ENCODE measurements around the gene IL11.
A peak's percentile ranks its signal among the peaks of the same experiment; 100 is the strongest.

IL11 gene

DNA sequence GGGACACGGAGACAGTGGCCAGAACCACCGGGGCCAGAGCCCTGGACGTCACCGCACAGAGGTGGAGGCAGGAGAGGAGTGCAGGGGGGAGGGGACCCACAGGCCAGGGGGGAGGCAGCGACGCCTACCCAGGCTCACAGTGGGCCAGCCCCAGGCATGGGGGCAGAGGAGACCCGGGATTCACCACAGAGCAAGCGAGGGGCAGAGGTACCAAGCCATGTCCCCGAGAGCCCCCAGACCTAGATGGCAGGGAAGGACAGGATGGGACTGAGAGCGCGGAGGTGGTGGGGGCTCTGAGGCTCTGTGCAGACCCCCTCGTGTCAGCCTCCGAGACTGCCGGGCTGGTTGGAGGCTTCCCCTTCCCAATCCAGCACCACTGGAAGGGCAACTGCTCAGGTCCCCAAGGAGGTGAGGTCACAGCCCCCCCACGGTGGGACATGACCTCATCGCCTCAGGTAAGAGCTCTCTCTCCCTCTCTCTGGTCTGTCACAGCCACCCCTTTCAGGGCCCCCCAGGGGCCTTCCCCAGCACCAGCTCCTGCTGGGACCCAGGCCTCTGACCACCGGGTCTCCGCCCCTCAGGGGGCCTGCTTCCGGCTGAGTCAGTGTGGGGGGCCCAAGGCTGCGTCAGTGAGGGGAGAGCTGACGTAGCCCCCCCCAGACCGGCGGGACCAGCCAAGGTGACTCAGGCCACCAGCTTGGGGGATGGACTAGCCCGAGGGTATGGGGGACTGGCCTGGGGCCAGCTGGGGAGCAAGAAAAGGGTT, 2.2 kb upstream of the IL11 start:
- DNase-seq (ENCODE audit: low spot score), result no peak

DNA sequence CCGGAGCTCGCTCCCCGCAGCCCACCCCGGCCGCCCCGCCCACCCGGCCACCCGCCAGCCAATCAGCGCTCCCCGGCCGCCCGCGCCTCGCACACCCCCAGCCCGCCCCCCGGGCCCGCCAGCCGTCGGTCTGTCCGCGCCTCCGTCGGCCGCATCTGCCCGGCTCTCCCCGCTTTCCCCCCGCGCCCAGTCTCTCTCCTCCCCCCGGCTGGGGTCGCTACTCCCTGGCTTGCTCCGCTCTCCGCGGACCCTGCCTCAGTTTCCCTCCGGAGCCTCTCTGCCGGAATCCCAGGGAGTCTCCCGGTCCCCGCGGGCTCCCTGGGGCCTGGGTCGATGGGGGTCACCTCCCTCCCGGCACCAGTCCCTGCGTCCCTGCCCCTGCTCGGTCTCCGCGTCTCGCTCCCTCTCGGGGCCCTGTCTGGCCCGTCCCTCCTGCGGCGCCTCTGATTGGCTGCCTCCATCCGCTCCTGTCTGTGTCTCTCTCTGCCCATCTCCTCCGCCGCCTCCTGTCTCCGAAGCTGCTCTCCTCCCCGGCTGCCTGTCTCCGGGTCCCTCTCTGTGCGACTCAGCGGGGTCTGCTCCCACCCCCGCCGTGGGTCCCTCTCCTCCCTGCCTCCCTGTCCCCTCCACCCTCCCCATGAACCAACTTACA, 484 bp downstream of the IL11 start:
- no peak for DNase-seq (ENCODE audit: low spot score)

DNA sequence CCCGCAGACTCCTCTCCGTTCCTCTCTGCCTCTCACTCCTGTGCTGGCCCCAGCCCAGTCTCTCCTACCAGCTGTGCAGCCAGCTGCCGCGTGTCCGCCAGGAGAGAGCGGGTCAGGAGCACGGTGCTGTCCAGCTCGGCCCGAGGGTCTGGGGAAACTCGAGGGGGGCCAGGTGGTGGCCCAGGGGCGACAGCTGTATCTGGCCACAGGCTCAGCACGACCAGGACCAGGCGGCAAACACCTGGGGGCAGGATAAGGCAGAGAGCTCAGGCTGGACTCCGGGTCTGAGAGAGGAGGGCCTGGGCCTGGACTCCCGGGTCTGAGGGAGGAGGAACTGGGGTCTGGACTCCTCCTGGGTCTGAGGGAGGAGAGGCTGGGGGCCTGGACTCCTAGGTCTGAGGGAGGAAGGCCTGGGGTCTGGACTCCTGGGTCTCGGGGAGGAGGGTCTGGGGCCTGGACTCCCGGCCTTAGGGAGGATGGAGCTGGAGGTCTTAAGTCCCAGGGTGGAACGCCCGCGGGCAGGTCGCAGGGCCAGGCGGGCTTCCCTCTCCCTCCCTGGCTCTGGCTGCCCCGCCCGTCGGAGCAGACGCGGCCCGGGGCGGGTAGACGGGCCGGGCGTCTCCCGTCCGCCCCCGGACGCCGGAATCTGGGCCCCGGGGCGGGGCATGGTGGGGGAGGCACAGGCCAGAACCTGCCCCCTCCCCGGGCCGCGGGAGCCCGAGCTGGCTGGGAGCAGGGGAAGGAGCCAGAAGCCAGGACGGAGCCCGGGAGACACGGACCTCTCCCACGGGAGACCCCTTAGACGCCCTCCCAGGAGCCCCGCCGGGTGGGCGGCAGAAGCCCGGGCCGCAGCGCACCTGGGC, 1.3 kb downstream of the IL11 start:
- DNase-seq (ENCODE audit: low spot score), result no peak

DNA sequence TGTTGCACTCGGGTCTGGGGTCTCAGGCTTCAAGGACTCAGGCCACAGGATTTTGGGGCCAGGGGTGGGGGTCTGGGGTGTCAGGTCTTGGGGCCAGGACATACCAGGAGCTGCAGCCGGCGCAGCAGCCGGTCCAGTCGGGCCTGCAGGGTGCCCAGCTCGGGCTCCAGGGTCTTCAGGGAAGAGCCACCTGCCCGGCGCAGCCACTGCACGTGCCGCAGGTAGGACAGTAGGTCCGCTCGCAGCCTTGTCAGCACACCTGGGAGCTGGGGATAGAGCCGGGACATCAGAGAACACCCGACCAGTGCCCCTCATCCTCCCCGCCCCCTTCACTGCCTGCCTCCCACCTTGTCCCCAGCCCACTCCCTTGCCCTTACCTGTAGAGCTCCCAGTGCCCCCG, 2.2 kb downstream of the IL11 start:
- no peak for DNase-seq (ENCODE audit: low spot score)

DNA sequence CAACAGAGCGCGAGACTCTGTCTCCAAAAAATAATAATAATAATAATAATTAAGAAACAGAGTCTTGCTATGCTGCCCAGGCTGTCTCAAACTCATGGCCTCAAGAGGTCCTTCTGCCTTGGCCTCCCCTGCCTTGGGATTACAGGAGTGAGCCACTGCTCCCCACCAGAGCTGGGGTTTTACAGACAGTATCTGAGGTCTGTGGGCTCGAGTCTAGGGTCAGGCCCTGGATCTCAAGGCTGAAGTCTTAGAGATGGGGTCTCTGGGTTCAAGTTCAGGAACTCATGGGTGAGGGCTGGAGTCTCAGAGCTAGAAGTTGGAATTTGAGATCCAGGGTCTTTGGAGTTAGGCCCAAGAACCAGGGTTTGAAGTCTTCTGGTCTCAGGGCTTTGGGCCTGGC, 3.5 kb downstream of the IL11 start:
- DNase-seq (ENCODE audit: low spot score), result no peak

DNA sequence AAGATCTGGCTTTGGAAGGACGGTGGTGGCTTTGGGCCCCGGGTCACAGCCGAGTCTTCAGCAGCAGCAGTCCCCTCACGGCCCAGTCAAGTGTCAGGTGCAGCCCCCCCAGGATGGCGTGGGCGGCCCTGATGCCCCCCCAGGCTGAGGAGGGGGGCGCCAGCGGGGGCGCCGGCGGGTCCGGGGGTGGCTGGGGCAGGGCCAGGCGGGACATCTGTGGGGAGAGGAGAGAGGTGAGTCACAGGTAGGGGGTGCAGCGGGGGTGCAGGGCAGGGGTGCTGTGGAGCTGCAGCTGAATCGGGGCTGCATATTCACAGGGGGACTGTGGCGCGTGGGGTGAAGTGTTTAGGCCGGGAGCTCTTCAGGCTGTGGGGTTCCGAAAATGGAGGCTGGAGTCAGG, 4.3 kb downstream of the IL11 start:
- DNase-seq (ENCODE audit: low spot score), result no peak

DNA sequence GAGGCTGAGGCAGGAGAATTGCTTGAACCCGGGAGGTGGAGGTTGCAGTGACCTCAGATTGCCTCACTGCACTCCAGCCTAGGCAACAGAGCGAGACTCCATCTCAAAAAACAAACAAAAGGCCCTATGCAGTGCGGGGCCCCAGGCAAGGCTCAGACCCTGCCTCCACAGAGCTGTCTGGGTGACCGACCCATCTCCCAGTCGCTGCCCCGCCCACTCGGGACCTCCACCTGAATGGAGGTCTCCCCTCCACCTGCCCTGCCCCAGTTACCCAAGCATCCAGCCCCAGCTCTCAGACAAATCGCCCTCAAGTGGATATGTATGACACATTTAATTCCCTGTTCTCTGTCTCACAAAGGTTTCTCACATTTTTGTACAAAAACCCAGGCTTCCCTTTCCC, 5.0 kb downstream of the IL11 start:
- no peak for DNase-seq (ENCODE audit: low spot score)

DNA sequence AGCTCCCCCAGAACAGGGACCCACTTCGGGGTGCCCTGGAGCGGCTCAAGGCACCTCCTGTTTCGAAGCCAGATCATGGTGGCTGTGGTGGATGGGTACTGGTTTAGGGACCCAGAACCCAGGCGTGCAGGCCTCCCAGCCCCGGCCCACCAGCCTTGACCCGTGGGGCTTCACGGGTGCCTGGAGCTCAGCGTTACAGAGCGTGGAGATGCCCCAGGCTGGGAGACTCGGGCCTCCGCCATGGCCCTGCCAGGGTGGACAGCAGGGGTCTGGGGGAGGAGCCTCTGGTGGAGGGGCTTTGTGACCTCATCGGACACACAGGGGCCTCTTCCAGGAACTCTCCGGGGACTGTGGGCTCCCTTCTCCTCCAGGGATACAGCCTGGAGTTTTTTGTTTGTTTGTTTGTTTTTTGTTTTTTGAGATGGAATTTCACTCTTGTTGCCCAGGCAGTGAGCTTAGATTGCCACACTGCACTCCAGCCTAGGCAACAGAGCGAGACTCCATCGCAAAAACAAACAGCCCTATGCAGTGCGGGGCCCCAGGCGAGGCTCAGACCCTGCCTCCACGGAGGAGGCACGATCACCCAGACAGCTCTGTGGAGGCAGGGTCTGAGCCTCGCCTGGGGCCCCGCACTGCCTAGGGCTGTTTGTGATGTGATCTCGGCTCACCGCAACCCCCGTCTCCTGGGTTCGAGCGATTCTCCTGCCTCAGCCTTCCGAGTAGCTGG, 7.1 kb downstream of the IL11 start, which contains the start of gene GARIN5B:
TSS of gene GARIN5B (minus strand) at position 271 of the 727 bp plus-strand sequence. CDS start at position 77, 194 bp downstream.
- DNase-seq (ENCODE audit: low spot score), result no peak

DNA sequence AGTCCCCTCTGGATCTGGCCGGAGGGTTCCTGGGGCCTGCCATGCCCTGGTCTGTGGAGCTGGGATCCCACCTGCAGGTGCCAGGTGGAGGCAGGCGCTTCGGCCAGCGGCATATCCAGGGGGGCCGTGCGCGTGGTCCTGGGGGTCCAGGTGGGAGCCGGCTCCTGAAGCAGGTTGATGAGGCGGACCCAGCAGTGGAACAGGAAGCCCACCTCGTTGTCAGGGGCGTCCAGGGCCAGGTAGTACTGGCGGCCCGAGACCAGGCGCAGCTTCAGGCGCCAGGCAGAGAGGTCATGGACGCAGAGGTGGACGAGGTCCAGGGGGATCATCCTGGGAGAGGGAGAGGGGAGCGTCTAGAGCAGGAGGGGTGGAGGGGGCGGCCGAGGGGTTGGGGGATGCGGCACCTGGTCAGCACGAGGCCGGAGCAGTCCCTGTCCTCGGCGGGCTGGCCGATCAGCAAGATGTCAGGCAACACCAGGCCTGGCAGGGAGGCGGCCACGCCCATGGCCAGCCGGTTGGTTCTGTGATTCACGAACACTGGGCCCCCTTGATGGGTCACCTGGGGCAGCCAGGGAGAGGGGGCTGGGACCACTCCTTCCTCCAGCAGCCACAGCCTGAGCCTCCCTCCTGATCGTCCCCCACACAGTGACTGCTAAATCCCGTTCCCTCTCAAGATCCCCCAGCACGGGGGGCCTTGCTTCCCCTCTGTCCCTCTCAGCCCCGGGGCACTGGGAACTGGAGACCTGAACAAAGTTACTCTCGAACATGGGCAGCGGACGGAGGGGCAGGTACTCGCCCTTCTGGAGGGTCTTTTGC, 7.9 kb downstream of the IL11 start:
- no peak for DNase-seq (ENCODE audit: low spot score)

DNA sequence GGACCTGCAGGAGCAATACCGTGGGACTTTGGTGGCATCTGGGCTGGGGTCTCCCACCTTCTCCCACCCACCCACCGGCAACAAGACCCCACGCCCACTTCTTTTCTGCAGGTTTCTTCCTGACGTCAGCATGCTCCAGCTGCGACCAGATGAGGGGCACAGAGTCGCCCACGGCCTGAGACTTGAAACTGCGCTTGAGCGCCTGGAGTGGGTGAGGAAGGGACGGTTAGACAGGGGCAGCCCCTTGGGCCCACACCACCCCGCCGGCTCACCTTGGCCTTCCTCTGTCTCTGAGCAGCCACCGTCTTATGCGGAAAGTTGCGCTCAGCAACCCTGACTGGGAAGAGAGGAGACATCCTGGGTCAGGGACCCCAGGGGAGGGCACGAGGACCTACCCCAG, 9.4 kb downstream of the IL11 start:
- DNase-seq (ENCODE audit: low spot score), result no peak

DNA sequence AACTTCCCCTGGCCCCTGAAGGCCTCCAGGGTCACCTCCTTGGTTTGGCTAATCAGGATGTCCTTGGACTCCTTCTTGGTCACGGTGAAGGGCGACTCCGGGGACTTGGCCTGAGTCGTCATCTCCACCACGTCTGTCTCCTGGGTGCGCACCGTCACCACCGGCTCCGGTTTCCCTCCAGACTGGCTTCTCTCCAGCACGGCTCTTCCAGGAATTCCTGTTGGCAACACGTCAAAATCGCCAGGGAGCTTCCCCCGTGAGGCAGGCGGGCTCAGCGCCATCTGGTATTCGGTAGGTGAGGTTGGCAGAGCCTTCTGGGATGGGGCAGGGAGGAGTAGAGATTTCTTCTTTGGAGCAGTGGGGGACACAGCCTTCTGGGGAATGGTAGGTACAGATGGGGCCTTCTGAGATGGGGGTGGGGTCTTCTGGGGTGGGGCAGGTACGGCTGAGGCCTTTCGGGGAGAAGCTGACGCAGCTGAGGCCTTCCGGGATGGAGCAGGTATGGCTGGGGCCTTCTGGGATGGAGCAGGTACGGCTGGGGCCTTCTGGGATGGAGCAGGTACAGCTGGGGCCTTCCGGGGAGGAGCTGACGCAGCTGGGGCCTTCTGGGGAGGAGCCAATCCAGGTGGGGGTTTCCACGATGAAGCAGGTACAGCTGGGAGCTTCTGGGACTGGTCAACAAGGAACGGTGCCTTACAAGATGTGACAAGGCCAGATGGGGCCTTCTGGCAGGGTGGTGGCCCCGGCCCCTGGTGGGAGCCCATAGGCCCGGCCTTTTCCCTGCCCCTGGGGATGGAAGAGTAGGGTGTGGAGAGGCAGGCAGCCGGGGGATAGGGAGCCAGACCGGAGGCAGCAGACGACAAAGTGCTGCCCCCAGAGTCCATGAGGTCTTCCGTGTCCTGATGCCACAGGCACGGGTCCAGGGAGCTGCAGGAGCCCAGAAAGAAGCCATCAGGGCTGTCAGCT, 11.0 kb downstream of the IL11 start:
- DNase-seq (ENCODE audit: low spot score), result no peak

DNA sequence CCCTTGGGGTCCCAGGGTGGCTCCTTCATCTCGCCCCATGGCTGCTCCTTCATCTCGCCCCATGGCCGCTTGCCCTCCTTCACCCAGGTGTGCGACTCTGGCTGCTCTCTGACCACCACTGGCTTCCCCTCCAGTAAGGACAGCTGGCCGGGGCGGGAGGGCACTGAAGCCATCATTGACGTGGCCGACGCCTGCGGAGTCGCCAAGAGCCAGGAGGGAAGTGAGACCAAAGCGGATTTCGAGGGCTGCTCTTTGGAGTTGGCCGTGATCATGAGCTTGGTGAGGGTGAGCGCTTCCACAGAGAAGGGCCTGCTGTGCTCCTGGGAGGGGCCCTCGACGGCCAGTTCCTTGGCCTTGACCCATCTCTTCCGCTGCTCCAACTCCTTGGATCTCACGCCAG, 11.8 kb downstream of the IL11 start:
- DNase-seq (ENCODE audit: low spot score), result no peak

DNA sequence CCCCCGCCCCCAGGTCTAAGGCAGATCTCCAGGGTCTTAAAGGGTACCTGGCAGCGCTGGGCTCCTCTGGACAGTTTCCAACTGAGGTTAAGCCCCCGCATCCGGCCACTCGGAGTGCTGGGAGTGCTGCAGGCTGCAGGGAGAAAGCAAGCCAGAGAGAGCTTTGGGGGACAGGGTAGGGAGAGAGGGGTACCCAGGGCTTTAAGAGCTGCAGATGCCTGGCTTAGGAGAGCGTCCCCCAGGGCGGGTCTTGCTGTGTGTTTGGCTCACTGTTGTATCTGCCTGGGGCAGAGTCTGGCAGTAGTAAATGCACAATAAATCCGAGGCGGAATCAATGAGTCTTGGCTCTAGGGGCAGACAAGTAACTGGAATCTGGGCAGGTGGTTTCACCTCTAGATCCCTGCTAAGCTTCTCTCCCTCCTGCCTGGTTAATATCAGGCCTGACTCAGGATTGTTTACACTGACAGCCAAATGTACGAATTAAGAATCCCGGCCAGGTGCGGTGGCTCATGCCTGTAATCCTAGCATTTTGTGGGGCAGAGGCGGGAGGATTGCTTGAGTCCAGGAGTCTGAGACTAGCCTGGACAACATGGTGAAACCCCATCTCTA, 14.9 kb downstream of the IL11 start:
- no peak for DNase-seq (ENCODE audit: low spot score)

DNA sequence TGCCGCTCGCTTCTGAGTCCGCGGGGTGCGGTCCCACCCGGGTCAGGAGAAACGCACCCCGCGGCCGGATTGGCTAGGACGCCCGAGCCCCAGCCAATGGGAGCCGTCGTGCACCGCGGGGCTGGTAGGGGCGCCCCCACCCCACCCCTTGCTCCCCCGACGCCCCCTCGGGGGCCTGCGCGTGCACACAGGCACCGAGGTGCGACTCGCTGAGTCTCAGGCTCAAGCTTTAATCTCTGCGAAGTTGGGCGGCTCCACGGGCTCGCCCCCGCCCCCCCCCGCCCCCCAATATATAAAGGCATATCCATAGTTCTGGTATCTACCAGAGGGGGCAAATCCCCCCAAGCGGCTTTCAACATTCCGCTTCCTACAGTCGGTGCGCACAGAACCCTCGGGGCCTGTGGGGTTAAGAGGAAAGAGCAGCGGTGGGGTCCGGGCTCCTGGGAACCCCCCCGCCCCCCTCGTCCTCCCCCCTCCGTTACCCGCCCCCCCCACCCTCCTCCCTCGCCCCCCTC, 15.5 kb downstream of the IL11 start, which contains the start of gene COX6B2:
TSS of gene COX6B2 (minus strand) at position 22 of the 515 bp plus-strand sequence. CDS start 198 bp downstream, outside the sequence.
- DNase-seq (ENCODE audit: low spot score), result no peak

DNA sequence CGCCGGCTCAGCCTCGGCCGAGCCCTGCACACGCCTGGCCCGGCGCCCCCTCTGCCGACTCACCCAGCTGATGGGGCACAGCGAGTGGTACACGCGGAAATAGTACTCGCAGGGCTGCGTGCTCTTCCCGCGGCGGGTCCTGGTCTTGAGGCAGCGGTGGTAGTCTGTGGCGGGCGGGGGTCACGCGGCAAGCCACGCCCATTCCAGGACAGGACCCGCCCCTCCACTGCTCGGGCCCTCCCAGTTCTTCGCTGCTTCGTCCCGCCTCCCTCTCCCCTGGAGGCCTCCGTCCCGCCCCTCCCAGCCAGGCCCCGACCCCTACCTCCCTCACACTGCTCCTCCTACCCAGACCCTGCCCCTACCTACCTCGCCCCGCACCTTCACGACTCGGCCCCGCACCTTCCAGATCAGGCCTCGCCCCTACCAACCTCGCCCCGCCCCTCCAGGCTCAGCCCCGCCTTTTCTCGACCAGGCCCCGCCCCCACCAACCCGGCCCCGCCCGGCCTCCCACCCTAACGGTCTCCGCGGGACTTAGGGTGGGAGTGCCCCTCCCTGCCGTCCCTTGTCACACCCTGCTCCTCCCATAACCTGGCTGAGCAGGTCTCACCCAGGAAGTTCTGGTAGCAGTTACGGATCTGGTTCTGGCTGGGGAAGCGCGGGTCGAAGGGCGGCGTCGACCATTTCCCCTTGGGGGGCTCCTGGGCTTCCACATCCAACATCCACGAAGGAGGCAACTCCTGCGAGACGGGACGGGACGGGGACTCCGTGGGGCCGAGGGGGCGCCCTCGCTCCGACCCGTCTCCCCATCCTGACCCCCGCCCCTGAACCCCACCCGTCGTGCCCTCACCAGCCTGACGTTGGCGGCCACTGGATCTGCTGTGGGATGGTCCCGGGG, 16.2 kb downstream of the IL11 start:
- DNase-seq (ENCODE audit: low spot score), result peak; percentile 75

DNA sequence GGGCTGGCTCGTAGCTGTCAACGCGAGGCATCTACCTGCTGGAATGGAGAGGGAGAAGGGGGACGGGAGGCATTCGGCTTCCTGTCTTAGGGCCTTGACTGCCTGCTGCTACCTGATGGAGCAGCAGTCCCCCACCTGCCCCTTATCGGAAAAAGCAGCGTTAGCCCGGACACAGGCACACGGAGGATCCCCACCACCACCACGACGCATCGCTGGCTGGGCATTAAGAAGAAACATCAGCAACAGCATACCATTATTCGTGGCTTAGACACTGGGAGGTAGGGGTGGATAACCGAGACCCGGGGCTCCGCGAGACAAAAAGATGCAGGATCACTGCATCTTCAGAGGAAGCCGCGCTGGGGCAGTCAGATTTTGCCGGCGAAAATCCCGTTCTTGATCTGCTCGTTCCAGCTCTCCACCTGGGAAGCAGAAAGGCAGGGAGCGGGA, 16.9 kb downstream of the IL11 start:
- no peak for DNase-seq (ENCODE audit: low spot score)

DNA sequence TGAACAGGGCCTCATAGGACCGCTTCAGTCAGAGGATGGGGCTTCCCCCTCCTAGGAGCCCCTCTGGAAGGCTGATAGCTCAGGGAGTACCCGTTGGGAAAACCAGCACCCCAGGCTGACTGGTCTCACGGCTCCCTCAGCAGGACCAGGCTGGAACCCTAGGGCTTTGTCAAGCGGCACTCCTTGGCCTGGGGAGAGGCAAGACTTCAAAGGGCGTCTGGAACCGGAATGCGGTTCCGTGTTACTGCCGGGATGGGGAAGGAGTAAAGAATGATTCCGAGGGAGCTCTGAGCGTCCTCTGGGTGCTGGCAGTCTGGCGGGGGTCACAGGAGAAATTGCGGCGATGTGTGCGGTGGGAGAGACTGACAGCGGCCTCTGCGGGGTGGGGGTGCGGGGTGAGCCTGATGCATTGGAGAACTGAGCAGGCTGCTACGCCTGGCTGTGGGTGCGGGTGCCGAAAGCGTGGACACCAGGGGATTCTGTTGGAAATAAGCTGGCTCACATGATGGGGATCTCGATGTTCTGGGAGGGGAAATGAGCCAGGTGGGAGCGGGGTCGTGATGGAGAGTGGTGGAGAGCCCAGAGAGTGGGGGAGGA, 17.6 kb downstream of the IL11 start:
- DNase-seq (ENCODE audit: low spot score), result no peak

DNA sequence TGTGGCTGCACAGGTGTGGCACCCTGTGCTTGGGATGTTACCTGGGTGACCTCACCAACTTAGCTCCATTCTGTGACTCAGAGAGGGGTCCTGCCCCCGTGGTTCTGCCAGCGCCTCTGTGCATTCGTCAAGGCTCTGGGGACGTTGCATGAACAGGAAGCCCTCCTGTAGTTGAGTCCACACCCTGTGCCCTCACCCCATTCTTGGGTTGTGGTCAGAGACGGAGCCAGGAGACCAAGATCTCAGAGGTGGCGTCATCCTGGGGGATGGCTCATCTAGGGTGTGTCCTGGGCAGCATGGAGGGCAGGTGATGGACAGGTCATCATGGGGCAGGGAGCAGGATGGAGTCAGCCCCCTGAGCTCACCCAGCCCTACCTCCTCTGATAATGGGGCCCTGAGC, 18.2 kb downstream of the IL11 start:
- DNase-seq (ENCODE audit: low spot score), result no peak
